ENCODE results near the gene PARD3.

Gene PARD3

DNA sequence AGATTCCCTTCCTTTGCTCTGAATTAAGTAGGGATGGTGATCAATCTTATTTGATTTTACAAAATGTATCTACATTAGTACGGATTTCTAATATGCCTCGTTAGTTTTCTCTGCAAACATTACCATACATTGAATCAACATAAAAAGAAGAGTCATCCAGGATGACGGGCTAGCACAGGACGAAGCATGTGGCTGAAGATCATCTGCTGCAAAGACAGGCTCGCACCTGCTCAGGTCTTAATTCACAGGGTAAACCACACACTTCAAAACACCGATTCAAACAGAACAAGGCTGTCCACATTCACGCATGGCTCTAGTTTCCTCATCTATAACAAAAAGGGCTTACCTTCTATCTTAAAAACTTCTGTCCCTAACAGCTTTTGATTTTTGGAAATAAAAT is 323.0 kb downstream of the PARD3 start:
- DNase-seq (ENCODE audit: low spot score), result no peak

DNA sequence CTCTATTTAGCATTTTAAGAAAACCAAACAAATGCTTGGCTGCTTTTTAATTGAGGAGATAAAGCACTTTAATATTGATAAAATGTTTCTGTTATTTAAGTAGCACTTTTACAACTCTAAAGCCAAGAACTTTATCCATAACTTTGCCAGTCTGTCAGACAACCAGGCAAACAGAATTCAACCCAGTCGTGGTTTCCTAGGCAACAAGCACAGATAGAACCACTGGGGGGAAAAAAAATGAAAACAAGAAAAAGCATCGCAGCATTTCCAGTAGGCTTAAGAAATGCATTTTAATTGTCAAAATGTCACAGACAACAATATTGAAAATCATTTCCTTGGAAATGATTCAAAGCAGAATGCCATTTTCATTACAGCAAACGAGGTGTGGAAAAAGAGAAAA is 323.4 kb downstream of the PARD3 start:
- no peak for DNase-seq (ENCODE audit: low spot score)

- DNase-seq (ENCODE audit: low spot score), result peak; percentile 61
Measured at GRCh38 chr10:34489973-34490745, 324.9 kb downstream of the PARD3 start.

DNA sequence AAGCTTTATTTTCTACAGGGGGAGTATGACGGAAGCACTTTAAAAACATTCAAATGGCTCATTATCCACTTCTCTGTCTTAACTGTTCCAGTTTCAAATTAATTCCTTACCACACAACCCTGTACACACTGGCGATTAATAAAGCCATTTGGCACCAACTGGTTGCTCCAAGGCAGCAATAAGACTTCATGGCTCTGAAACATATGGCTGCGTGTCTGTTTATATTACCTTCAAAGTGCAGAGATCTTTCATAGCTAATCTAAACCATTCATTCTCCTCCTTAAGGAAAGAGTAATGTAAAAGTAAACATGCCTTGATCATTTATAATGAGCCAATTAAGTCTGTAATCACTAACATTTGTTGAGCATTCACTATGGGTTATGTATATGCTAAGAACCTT is 325.7 kb downstream of the PARD3 start:
- no peak for DNase-seq (ENCODE audit: low spot score)

- no peak for DNase-seq (ENCODE audit: low spot score)
Measured at GRCh38 chr10:34488476-34489130, 326.5 kb downstream of the PARD3 start.

DNA sequence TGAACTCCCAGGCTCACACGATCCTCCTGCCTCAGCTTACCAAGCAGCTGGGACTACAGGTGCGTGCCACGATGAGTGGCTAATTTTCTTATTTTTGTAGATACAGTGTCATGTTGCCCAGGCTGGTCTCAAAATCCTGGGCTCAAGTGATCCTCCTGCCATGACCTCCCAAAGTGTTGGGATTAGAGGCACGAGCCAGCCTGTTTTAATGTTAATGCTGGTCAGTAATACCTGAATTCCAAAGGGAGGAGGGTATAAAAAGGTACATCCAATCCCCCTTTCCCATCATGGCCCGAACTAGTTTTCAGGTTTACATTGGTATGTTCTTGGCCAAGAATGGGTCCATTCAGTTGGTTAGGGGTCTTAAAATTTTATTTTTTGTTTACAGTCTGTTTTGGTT is 329.1 kb downstream of the PARD3 start:
- no peak for DNase-seq (ENCODE audit: low spot score)

DNA sequence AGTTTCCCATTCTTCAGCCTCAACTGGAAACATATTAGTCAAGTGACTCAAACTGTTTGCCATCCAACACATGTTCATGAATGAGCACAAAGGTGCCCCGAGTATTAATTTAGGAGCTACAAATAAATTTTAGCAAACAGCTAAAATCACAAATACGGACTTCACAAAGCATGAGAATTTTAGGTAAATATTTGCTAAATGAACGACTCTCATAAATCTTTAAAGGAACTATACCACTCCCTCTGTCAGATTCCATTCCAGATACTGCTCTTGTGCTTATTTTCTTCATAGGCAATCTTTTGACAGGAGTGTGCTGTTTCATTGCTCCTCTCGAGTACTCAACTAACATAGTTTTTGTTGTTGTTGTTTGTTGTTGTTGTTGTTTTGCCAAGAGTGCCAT is 330.9 kb downstream of the PARD3 start:
- no peak for DNase-seq (ENCODE audit: low spot score)

GRCh38 chr10:34480345-34480744 is 334.8 kb downstream of the PARD3 start:
- no peak for DNase-seq (ENCODE audit: low spot score)

- no peak for DNase-seq (ENCODE audit: low spot score)
Measured at GRCh38 chr10:34479520-34480179, 335.4 kb downstream of the PARD3 start.

DNA sequence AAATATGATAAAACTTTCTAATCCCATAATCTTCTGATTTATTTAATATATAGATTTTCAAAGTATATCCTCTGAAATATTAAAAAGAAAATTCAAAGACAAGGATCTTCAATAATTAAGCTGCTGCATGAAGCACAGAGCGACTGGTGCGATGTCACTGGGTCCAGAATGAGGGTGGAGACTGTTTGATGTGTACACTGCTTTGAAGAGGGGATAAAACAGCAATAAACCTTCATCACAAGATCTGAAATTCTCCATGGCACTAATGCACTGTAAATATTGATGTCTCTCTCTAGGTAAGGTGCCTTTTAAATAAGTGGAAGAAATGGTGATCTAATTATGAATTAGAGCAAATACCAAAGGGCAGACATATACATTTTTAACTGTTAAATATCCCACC is 337.8 kb downstream of the PARD3 start:
- no peak for DNase-seq (ENCODE audit: low spot score)

- DNase-seq (ENCODE audit: low spot score), result no peak
Measured at GRCh38 chr10:34476608-34477007, 338.5 kb downstream of the PARD3 start.

- no peak for DNase-seq (ENCODE audit: low spot score)
Measured at GRCh38 chr10:34475786-34476185, 339.3 kb downstream of the PARD3 start.

DNA sequence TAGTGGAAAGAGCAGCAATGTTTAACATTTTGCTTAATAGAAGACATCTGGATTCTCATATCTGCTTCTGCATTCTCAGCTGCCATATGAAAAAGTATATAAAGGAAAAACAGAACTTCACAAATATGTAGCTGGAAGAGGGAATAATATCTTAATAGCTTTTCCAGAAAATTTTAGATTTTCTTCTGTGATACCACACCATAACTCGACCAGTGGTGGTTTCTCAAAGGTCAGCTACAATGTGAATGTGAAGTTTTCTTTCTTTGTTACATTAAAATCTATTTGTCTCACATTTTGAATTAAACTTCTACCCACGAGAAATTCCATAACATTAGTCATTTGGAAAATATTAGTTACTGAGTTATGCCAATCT is 339.8 kb downstream of the PARD3 start:
- DNase-seq (ENCODE audit: low spot score), result no peak

DNA sequence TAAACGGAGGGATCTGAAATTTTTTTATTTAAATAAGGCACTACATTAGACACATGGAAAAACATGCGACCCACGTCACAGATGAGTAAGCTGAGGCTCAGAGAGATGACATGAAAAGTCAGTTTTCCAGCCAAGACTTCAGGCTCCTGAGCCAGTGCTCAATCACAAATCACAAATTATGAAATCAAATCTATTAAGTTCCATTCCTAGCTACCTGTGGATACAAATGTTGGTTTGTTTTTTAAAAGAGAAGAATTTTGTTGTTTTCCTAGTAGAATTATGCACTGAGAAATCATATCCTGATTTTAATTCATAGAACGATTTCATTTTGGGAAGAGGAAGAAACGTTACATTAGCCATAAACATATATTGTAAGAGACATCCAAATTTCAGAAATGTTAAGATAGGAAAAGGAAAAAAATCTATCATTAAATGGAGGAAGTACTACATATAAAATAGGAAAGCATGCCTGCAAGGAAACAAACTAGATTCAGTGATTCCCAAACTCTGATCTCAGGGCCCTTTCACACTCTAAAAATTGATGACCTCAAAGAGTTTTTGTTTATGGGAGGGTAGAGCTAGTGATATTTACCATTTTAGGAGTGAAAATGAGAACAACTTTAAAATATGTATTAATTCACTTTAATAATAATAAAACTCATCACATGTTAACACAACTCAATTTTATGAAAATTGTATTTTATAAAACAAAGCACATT is 340.4 kb downstream of the PARD3 start:
- no peak for DNase-seq (ENCODE audit: low spot score)

- DNase-seq (ENCODE audit: low spot score), result no peak
Measured at GRCh38 chr10:34474009-34474376, 341.1 kb downstream of the PARD3 start.

DNA sequence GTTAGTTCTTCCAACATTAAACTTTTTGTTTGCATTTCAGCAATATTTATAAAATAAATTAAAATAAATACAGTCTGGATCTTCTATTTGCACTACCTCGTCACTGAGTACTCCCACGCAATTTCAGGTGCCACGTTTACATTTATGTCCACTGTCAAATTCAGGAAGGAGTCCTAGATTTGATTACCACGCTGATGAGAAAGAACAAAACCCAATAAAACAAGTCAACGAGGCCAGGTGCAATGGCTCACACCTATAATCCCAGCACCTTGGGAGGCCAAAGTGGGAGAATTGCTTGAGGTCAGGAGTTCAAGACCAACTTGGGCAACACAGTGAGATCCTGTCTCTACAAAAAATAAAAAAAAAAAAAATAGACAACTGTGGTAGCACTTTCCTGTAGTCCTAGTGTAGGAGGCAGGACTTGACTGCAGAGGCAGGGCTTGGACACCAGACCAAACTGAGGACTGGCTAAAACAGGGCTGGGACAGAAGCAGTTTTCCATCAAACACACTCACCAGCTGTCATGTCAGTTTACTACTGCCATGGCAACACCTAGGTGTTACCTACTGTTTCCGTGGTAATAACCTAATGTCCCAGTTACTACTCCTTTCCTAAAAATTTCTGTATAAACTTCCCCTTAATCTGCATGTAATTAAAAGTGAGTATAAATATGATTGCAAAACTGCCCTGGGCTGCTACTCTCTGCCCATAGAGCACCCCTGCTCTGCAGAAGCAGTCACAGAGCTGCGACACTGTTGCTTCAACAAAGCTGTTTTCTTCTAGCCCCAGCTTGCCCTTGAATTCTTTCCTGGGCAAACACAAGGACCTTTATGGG is 341.7 kb downstream of the PARD3 start:
- DNase-seq (ENCODE audit: low spot score), result no peak

GRCh38 chr10:34470307-34470706 is 344.8 kb downstream of the PARD3 start:
- DNase-seq (ENCODE audit: low spot score), result no peak

- DNase-seq (ENCODE audit: low spot score), result no peak
Measured at GRCh38 chr10:34469446-34469845, 345.6 kb downstream of the PARD3 start.

GRCh38 chr10:34467902-34468301 is 347.2 kb downstream of the PARD3 start:
- DNase-seq (ENCODE audit: low spot score), result no peak

GRCh38 chr10:34467364-34467763 is 347.7 kb downstream of the PARD3 start:
- DNase-seq (ENCODE audit: low spot score), result no peak

- no peak for DNase-seq (ENCODE audit: low spot score)
Measured at GRCh38 chr10:34465678-34466077, 349.4 kb downstream of the PARD3 start.

DNA sequence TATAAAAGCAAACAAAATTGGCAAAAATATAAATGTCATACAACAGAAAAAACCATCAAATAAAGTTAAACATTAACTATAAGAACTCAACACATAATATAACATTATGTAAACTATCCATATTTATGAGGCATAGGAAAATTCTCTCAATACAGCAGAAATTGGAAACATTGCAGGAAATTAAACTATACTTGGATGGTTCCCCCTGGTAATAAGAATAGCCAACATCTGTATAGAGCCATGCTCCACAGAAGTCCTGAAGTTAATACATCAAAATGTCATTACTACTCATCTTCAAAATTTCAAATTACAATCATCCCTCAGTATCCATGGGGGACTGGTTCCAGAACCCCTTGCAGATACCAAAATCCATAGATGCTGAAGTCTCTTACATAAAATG is 350.5 kb downstream of the PARD3 start:
- DNase-seq (ENCODE audit: low spot score), result no peak

Data from COLO829 (cell line).